ENCODE results near the gene EVA1B.
A peak's percentile ranks its signal among the peaks of the same experiment; 100 is the strongest.

The EVA1B gene

DNA sequence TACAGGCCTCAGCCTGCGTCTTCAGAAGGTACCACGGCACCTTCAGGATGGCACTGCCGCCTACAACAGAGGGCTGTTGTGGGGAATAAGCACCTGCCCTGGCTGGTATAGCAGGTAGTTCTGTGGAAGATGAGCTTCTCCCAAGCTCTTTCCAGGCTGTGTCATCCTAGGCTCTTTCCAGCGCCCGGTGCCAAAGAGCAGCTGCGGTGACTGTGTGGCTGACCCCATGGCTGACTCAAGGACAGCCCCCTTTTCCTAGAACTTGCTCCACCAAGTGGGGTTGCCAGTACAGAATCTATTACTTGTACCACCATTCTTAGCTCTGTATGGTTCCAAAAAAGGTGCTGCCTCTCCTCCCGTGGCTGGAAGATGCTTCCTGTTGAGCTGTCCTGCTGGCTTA, 21.9 kb upstream of the EVA1B start:
- no peak for DNase-seq

DNA sequence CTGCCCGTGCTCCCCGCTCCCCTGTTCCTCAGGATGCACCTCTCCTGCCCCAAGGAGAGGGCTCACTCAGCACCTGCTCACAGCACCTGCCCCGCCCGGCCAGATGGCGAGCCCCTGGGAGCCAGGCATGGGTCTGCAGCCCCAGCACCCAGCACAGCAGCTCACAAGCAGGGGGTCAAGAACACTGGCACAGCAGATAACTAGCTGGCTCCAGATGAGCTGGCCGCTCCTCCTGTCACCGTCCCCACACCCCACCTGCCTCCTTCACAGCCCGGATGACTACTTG, 20.9 kb upstream of the EVA1B start:
- DNase-seq = no peak

DNA sequence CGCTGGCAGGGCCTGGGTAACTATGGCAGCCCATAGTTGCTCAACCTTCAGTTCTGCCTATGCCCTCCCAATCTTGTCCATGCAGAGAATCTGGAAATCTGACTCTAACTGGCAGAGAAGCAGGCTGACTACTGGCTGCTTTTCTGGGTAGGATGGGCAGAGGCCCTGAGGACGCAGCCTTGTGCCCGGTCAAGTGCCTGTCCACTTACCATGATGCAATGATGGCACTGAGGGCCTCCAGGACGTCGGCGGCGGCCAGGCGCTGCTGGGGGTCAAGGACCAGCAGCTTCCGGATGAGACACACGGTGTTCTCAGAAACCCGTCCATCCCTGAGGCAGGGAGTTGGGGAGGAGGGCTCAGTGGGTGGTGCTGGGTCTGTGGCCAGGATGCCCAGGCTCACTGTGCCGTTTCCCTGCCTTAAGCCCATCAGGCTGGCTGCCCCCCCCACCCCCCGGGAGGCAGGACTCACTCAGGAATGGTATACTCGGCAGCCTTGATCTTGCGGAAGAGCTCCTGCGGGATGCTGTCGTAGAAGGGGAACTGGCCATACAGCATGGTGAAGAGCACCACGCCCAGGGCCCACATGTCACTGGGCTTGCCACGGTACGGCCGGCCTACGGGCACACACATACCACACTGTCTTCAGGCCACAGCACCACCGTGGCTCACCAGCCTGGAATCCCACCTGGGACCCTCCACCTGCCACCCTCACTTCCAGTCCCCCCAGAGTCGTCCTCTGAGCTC, 20.4 kb upstream of the EVA1B start:
- DNase-seq = no peak

GRCh38 chr1:36342426-36343185, 19.2 kb upstream of the EVA1B start:
- peak; percentile 33 for DNase-seq

GRCh38 chr1:36341626-36342320, 18.3 kb upstream of the EVA1B start:
- DNase-seq = no peak

GRCh38 chr1:36339615-36340014, 16.2 kb upstream of the EVA1B start:
- DNase-seq = no peak

- no peak for DNase-seq
Observed at GRCh38 chr1:36339215-36339614, 15.8 kb upstream of the EVA1B start.

- no peak for DNase-seq
Observed at GRCh38 chr1:36337830-36338229, 14.4 kb upstream of the EVA1B start.

DNA sequence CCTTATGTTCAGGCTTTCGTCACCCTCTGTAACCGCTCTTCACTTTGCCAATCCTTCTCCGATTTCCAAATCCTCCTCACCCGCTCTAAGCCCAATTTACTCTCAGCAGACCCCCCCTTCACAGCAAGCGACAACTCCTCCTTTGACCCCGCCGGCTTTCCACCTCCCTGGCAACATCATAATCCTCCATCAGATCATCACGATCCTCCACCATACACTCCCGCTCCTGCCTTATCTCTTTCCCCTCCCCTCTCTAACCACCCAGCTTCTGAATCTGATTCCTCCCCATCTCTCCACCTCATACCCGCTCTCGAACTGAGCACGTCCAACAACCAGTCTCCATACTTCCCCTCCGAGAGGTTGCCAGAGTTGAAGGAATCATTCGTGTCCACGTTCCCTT, 7.5 kb upstream of the EVA1B start:
- DNase-seq = no peak

DNA sequence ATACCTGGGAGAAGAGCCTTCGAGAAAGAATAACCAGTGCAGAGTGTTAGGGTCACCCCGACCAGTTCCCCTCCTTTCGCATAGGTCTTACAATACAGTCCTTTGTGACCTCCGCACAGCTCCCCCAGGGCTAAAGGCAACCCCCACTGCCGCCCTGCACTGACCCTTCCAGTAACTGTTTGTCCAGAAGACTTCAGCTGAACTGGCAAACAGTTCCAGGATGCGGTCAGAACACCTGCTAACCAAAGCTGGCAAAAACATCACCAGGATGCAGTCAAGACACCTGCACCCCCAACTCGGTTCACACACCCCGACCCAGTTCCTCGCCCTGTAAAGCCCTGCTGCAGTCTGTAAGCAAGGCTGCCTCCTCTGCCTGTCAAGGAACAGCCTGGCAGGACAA, 6.4 kb upstream of the EVA1B start:
- no peak for DNase-seq

DNA sequence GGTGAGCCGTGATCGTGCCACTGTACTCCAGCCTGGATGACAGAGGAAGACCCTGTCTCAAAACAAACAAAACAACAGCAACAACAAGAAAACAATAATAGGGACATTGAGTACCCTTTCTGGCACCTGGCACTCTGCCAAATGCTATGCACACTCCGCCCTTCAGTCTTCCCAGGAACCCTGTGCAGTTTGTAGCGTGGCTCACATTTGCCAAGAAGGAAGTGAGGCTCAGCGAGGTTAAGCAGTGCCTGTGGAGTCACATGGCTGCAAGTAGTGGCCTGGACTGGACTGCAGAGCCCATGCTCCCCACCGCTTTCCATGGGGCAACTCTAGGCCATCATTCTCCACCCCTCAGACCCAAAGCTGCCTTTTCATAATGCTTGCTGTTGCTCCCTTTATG, 5.3 kb upstream of the EVA1B start:
- no peak for DNase-seq

- no peak for DNase-seq
Observed at GRCh38 chr1:36328088-36328480, 4.6 kb upstream of the EVA1B start.

- DNase-seq = no peak
Observed at GRCh38 chr1:36327421-36328087, 4.1 kb upstream of the EVA1B start.

GRCh38 chr1:36326499-36326898, 3.1 kb upstream of the EVA1B start:
- no peak for DNase-seq

DNA sequence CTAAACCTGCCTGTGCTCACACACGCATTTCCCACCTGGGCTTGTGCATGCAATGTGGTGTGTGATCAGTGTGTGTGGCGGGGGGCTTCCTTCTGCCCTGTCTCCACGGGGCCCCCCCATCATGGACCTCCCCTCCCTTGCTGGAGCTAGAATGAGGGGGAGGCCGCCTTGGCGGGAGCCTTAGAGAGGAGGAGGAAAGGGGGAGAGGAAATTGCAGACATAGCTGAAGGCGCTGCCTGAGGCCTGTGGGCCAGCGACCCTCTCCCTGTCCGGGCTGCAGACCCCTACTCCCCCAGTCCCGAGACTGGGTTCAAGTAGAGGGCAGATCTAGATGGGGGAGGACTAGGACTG, 883 bp upstream of the EVA1B start:
- DNase-seq = no peak

DNA sequence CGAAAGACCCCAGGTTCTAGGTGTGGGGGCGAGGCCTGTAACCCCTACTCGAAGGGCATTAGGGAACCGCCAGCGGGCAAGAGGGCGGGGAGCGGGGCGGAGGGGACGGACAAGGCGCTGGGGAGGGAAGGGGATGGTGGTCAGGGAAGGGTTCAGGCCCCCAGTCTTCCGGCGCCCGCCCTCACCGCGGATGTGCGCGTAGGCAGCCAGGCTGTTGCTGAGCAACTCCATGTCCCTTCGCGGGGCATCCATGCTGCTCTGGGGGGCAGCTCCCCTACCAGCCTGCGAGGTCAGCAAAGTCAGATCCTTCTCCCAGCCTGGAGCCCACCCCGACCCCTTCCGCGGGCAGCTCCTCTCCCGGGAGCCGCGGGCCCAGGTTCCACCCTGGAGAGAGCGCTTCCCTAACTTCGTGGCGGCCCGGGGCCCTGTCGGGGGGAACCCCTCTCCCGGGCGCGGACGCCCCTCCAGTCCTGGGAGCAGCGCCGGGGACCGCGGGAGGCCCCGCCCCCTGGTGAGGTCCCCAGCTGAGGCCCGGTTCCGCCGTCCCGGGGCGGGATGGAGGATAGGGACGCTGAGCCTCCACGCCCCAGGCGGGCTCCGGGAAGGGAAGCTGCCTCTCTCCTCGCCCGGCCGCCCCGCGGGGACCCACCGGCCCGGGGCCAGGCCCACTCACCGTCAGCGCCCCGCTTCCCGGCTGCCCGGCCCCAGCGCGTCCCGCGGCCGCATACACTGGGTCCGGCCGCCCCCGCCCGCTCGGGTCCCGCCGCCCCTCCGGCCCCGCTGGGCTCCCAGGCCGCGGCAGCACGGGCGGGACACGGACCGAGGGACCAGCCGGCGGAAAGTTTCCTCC, 434 bp downstream of the EVA1B start:
- DNase-seq = no peak

DNA sequence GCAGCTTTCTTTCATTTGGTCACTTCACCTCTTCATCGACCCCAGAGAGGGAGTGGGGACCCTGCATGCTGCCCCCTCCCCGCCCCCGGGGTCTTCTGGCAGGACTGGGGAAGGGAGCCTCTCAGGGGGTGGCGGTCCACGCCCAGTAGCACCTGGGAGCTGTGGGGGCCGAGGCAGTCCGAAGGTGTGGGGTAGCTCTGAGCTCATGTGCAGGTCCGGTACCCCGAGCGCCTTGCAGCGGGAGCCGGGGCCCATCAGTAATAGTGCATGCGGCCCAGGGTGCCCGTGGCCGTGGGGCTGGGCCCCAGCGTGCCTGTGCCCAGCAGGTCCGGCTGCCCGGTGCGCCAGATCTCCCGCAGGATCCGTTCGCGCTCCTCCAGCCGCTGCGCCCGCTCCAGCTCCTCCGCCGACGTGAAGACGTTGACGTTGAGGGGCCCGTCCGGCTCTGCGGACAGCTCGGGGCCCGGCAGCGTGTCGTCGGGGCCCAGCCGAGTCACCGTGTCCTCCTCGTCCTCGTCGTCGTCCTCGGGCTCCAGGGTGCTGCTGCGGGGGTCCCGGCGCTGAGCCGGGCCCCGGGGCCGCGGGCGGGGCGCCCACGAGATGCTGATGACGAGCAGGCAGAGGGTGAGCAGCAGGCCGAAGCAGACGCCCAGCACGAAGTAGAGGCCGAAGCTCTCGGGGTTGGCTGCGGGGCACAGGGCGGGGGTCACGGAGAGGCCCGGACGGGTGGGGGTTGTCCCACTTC, 1.2 kb downstream of the EVA1B start:
- DNase-seq = no peak

- DNase-seq = no peak
Observed at GRCh38 chr1:36321119-36321951, 2.1 kb downstream of the EVA1B start.

DNA sequence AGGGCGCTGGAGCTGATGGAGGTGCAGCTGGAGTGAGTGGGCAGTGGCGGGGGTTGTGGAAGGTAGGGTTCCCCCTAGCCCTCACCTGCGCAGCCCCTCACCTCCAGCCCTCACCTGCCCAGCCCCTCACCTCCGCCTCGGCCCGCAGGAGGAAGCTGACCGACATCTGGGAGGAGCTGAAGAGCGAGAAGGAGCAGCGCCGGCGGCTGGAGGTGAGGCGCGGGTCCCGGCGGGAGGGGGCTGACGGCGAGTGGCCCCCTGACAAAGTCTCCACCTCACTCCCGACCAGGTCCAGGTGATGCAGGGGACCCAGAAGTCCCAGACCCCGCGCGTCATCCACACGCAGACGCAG, 2.7 kb downstream of the EVA1B start:
- DNase-seq = no peak

- DNase-seq = no peak
Observed at GRCh38 chr1:36320291-36320761, 3.1 kb downstream of the EVA1B start.

DNA sequence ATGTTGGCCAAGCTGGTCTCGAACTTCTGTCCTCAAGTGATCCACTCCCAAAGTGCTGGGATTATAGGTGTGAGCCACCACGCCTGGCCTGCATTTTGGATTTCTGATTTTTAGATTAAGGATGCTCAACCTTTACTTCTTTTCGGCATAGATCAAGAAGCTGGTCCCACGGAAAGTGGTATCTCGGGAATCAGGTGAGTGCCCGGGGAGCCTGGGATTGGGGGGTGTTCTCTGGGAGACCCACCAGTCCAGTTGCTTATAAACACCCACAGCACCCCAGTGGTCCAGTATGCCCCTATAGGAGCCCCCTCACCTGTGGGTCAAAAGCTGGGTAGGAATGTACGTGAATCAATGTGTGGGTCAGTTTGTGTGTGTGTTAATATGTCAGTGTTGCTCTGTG, 14.0 kb downstream of the EVA1B start:
- no peak for DNase-seq
